ENCODE measurements around the gene KANTR. TPM values are rescaled to one million over a fixed set of nuclear protein-coding genes. Genes with fewer than 3 reads are reported as not detected.

KANTR gene
- total RNA-seq, 1 experiment from 2014 or later: 7.5 TPM

GRCh38 chrX:53114864-53115549 is 21.1 kb downstream of the KANTR start:
- CTCF ChIA-PET: no interaction called here
- Histone ChIP-seq H3K36me3 (ENCODE audit: control insufficient read depth in 1 of 2, insufficient read depth in 2 of 2, low read length in 2 of 2) (no peaks in the 10 kb centered on the region), H3K9me2 (ENCODE audit: insufficient read depth) (no peaks in the 10 kb centered on the region), H2AFZ (ENCODE audit: low read depth, low read length, poor library complexity, severe bottlenecking) (no peak overlapping the region), H4K20me1 (ENCODE audit: insufficient read depth) (no peaks in the 10 kb centered on the region), H3K27me3 (ENCODE audit: insufficient read depth, low read length) (no peaks in the 10 kb centered on the region), H3K4me3 (replicated peaks in 1 of 2; ENCODE audit: low read depth in 1 of 2, low read length in 2 of 2) (no peak overlapping the region), H3K9me3 (ENCODE audit: control insufficient read depth in 1 of 2, insufficient read depth in 1 of 2, low read depth in 1 of 2, low read length in 2 of 2) (no peaks in the 10 kb centered on the region), H3K79me2 (ENCODE audit: insufficient read depth, low read length) (no peaks in the 10 kb centered on the region), H3K4me1 (ENCODE audit: control insufficient read depth in 1 of 2, insufficient read depth in 2 of 2, low read length in 2 of 2) (no peaks in the 10 kb centered on the region), H3K27ac (ENCODE audit: low read depth, low read length) (no peak overlapping the region), H3K9ac (ENCODE audit: low read length) (no peak overlapping the region), H3K4me2 (ENCODE audit: low read length) (no peak overlapping the region)
- RAD21 ChIA-PET (ENCODE audit: low non-redundant PET in 1 of 2, low total read pairs in 2 of 2, uncharacterized antibody in 2 of 2, unreplicated experiment in 2 of 2): no interaction called here
- no TSS peak for BruUV-seq (replicated peaks)
- no peak for TF ChIP-seq JUND (IDR thresholded peaks at IDR 0.05)
- no peak for TF ChIP-seq ATF3 (IDR thresholded peaks at IDR 0.05)
- no peak for TF ChIP-seq ELF1 (IDR thresholded peaks at IDR 0.05; ENCODE audit: borderline replicate concordance, low read depth)
- no peak for TF ChIP-seq FOSL1 (IDR thresholded peaks at IDR 0.05; ENCODE audit: low read depth)
- TF ChIP-seq CEBPB (IDR thresholded peaks at IDR 0.05; ENCODE audit: low read depth): no peak
- no peak for TF ChIP-seq SRF (IDR thresholded peaks at IDR 0.05; ENCODE audit: low read depth)
- no peak for TF ChIP-seq CBX3 (IDR thresholded peaks at IDR 0.05; ENCODE audit: low read depth)
- TF ChIP-seq ZNF274 (IDR thresholded peaks at IDR 0.05; ENCODE audit: low read depth, low read length): no peak
- TF ChIP-seq MAX (IDR thresholded peaks at IDR 0.05): no peak
- TF ChIP-seq REST (IDR thresholded peaks at IDR 0.05; ENCODE audit: low read depth): no peak
- no peak for TF ChIP-seq TCF7L2 (IDR thresholded peaks at IDR 0.05; ENCODE audit: borderline replicate concordance, extremely low read depth, insufficient read depth, insufficient read length)
- TF ChIP-seq EGR1 (IDR thresholded peaks at IDR 0.05; ENCODE audit: low read depth): no peak
- TF ChIP-seq YY1 (IDR thresholded peaks at IDR 0.05; ENCODE audit: extremely low read depth, insufficient replicate concordance, low read depth, low read length): no peak
- no peak for TF ChIP-seq SIN3A (IDR thresholded peaks at IDR 0.05; ENCODE audit: low read depth)
- ATAC-seq (no peak), DNase-seq (ENCODE audit: low read depth, low spot score) (no peak)
- intact Hi-C loops (cut with micrococcal nuclease): loop anchor here (10.0 kb wide), 1 partner anchor 100 kb away; no protein-coding TSS in a partner anchor
- POLR2A ChIA-PET: no interaction called here
